ENCODE data around the gene COL23A1. TPM values are rescaled to one million over a fixed set of nuclear protein-coding genes. Genes with fewer than 3 reads are reported as not detected.

The COL23A1 gene
- total and polyA plus RNA-seq, 2 experiments from 2014 or later = 4.8 to 8.2 TPM

DNA sequence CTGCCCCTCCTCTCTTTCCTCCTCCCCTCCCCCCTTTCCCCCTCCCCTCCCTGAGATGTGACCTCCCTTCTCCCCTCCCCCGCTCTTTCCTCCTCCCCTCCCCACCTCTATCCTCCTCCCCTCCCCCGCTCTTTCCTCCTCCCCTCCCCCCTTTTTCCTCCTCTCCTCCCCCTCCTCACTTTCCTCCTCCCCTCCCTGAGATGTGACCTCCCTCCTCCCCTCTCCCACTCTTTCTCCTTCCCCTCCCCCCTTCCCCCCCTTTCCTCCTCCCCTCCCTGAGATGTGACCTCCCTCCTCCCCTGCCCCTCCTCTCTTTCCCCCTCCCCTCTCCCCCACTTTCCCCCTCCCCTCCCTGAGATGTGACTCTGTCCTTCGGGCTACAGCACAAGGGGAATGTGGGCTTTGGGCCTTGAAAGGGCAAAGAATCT, 169.8 kb downstream of the COL23A1 start:
- H3F3A ChIP-seq (replicated peaks; ENCODE audit: low read depth) = no peaks in the 10 kb centered on the region
- H3K9me2 ChIP-seq (ENCODE audit: insufficient read depth) = no peaks in the 10 kb centered on the region
- peaks cover 29% of the 10 kb centered on the region for H3K4me1 ChIP-seq (ENCODE audit: insufficient read depth)
- Mint-ChIP-seq H3K27ac (no peak overlapping the region), H3K9me3 (no peaks in the 10 kb centered on the region), H3K4me3 (no peak overlapping the region), H3K36me3 (ENCODE audit: low read depth) (no peaks in the 10 kb centered on the region), H3K4me1 (peaks cover 53% of the 10 kb centered on the region), H3K27me3 (ENCODE audit: insufficient read depth, low read depth, poor library complexity) (peaks cover 12% of the 10 kb centered on the region)
- H3K4me3 ChIP-seq = peak overlapping the region; percentile 41; the same call in 1 of the 2 replicates
- H3K27me3 ChIP-seq (ENCODE audit: insufficient read depth) = no peaks in the 10 kb centered on the region
- H3K27ac ChIP-seq (ENCODE audit: low read depth) = peak overlapping the region; percentile 79; the same call in 1 of the 2 replicates
- DNase-seq (ENCODE audit: low spot score) = peak; percentile 74
- TF ChIP-seq, protein P1, sequence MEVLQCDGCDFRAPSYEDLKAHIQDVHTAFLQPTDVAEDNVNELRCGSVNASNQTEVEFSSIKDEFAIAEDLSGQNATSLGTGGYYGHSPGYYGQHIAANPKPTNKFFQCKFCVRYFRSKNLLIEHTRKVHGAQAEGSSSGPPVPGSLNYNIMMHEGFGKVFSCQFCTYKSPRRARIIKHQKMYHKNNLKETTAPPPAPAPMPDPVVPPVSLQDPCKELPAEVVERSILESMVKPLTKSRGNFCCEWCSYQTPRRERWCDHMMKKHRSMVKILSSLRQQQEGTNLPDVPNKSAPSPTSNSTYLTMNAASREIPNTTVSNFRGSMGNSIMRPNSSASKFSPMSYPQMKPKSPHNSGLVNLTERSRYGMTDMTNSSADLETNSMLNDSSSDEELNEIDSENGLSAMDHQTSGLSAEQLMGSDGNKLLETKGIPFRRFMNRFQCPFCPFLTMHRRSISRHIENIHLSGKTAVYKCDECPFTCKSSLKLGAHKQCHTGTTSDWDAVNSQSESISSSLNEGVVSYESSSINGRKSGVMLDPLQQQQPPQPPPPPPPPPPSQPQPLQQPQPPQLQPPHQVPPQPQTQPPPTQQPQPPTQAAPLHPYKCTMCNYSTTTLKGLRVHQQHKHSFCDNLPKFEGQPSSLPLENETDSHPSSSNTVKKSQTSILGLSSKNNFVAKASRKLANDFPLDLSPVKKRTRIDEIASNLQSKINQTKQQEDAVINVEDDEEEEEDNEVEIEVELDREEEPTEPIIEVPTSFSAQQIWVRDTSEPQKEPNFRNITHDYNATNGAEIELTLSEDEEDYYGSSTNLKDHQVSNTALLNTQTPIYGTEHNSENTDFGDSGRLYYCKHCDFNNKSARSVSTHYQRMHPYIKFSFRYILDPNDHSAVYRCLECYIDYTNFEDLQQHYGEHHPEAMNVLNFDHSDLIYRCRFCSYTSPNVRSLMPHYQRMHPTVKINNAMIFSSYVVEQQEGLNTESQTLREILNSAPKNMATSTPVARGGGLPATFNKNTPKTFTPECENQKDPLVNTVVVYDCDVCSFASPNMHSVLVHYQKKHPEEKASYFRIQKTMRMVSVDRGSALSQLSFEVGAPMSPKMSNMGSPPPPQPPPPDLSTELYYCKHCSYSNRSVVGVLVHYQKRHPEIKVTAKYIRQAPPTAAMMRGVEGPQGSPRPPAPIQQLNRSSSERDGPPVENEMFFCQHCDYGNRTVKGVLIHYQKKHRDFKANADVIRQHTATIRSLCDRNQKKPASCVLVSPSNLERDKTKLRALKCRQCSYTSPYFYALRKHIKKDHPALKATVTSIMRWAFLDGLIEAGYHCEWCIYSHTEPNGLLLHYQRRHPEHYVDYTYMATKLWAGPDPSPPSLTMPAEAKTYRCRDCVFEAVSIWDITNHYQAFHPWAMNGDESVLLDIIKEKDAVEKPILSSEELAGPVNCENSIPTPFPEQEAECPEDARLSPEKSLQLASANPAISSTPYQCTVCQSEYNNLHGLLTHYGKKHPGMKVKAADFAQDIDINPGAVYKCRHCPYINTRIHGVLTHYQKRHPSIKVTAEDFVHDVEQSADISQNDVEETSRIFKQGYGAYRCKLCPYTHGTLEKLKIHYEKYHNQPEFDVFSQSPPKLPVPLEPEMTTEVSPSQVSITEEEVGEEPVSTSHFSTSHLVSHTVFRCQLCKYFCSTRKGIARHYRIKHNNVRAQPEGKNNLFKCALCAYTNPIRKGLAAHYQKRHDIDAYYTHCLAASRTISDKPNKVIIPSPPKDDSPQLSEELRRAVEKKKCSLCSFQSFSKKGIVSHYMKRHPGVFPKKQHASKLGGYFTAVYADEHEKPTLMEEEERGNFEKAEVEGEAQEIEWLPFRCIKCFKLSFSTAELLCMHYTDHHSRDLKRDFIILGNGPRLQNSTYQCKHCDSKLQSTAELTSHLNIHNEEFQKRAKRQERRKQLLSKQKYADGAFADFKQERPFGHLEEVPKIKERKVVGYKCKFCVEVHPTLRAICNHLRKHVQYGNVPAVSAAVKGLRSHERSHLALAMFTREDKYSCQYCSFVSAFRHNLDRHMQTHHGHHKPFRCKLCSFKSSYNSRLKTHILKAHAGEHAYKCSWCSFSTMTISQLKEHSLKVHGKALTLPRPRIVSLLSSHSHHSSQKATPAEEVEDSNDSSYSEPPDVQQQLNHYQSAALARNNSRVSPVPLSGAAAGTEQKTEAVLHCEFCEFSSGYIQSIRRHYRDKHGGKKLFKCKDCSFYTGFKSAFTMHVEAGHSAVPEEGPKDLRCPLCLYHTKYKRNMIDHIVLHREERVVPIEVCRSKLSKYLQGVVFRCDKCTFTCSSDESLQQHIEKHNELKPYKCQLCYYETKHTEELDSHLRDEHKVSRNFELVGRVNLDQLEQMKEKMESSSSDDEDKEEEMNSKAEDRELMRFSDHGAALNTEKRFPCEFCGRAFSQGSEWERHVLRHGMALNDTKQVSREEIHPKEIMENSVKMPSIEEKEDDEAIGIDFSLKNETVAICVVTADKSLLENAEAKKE (CRISPR knock-in tag; IDR thresholded peaks at IDR 0.05) = no peak
- TF ChIP-seq, protein P2, sequence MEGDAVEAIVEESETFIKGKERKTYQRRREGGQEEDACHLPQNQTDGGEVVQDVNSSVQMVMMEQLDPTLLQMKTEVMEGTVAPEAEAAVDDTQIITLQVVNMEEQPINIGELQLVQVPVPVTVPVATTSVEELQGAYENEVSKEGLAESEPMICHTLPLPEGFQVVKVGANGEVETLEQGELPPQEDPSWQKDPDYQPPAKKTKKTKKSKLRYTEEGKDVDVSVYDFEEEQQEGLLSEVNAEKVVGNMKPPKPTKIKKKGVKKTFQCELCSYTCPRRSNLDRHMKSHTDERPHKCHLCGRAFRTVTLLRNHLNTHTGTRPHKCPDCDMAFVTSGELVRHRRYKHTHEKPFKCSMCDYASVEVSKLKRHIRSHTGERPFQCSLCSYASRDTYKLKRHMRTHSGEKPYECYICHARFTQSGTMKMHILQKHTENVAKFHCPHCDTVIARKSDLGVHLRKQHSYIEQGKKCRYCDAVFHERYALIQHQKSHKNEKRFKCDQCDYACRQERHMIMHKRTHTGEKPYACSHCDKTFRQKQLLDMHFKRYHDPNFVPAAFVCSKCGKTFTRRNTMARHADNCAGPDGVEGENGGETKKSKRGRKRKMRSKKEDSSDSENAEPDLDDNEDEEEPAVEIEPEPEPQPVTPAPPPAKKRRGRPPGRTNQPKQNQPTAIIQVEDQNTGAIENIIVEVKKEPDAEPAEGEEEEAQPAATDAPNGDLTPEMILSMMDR (conservative IDR thresholded peaks at IDR 0.05; ENCODE audit: low read depth in 2 of 2) = no peak
- no peak for TF ChIP-seq EZH2 (IDR thresholded peaks at IDR 0.05; ENCODE audit: low read depth, unreplicated experiment)
- TF ChIP-seq JUNB (IDR thresholded peaks at IDR 0.05; ENCODE audit: unreplicated experiment) = no peak
- TF ChIP-seq, protein P3, sequence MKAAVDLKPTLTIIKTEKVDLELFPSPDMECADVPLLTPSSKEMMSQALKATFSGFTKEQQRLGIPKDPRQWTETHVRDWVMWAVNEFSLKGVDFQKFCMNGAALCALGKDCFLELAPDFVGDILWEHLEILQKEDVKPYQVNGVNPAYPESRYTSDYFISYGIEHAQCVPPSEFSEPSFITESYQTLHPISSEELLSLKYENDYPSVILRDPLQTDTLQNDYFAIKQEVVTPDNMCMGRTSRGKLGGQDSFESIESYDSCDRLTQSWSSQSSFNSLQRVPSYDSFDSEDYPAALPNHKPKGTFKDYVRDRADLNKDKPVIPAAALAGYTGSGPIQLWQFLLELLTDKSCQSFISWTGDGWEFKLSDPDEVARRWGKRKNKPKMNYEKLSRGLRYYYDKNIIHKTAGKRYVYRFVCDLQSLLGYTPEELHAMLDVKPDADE (IDR thresholded peaks at IDR 0.05) = no peak
- TF ChIP-seq, protein P4, sequence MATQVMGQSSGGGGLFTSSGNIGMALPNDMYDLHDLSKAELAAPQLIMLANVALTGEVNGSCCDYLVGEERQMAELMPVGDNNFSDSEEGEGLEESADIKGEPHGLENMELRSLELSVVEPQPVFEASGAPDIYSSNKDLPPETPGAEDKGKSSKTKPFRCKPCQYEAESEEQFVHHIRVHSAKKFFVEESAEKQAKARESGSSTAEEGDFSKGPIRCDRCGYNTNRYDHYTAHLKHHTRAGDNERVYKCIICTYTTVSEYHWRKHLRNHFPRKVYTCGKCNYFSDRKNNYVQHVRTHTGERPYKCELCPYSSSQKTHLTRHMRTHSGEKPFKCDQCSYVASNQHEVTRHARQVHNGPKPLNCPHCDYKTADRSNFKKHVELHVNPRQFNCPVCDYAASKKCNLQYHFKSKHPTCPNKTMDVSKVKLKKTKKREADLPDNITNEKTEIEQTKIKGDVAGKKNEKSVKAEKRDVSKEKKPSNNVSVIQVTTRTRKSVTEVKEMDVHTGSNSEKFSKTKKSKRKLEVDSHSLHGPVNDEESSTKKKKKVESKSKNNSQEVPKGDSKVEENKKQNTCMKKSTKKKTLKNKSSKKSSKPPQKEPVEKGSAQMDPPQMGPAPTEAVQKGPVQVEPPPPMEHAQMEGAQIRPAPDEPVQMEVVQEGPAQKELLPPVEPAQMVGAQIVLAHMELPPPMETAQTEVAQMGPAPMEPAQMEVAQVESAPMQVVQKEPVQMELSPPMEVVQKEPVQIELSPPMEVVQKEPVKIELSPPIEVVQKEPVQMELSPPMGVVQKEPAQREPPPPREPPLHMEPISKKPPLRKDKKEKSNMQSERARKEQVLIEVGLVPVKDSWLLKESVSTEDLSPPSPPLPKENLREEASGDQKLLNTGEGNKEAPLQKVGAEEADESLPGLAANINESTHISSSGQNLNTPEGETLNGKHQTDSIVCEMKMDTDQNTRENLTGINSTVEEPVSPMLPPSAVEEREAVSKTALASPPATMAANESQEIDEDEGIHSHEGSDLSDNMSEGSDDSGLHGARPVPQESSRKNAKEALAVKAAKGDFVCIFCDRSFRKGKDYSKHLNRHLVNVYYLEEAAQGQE (IDR thresholded peaks at IDR 0.05; ENCODE audit: unreplicated experiment) = no peak
- TF ChIP-seq ZNF114 (CRISPR knock-in tag; IDR thresholded peaks at IDR 0.05) = no peak
- TF ChIP-seq ZNF331 (CRISPR knock-in tag; IDR thresholded peaks at IDR 0.05; ENCODE audit: low read depth) = no peak
- no peak for TF ChIP-seq CREB1 (CRISPR knock-in tag; IDR thresholded peaks at IDR 0.05; ENCODE audit: low read depth)
- no peak for TF ChIP-seq NANOG (IDR thresholded peaks at IDR 0.05; ENCODE audit: borderline replicate concordance)
- TF ChIP-seq POLR2AphosphoS5 (IDR thresholded peaks at IDR 0.05; ENCODE audit: low read depth) = no peak
- TF ChIP-seq STAT1 (IDR thresholded peaks at IDR 0.05; ENCODE audit: unreplicated experiment) = no peak
- no peak for TF ChIP-seq EZH2phosphoT487 (IDR thresholded peaks at IDR 0.05; ENCODE audit: unreplicated experiment)
- no peaks in the 10 kb centered on the region for H3K36me3 ChIP-seq (ENCODE audit: insufficient read depth)
- H4K20me1 ChIP-seq (replicated peaks; ENCODE audit: insufficient read depth) = no peaks in the 10 kb centered on the region
- peak overlapping the region; percentile 59 for H3K4me2 ChIP-seq
- no peak overlapping the region for H2AFZ ChIP-seq
- no peaks in the 10 kb centered on the region; the same call in 1 of the 2 replicates for H3K79me2 ChIP-seq (replicated peaks; ENCODE audit: insufficient read depth)
- ATAC-seq = peak; percentile 42

Measured in GM23338 (cell line).